Measurements from ENCODE around the gene MPHOSPH8.
A peak's percentile ranks its signal among the peaks of the same experiment; 100 is the strongest.

Gene MPHOSPH8

GRCh38 chr13:19664481-19665230 lies 31.2 kb downstream of the MPHOSPH8 start:
- Histone ChIP-seq H3K4me3 (ENCODE audit: low read depth, low read length) (no peak overlapping the region), H3K9me3 (ENCODE audit: severe bottlenecking) (no peaks in the 10 kb centered on the region), H3K36me3 (peaks cover 92% of the 10 kb centered on the region), H3K27me3 (ENCODE audit: insufficient read depth, low read depth, severe bottlenecking) (no peaks in the 10 kb centered on the region), H3K27ac (no peak overlapping the region)
- TF ChIP-seq CTCF (IDR thresholded peaks at IDR 0.05; ENCODE audit: low read depth, low read length) = no peak
- DNase-seq = no peak

GRCh38 chr13:19665427-19665859 lies 32.0 kb downstream of the MPHOSPH8 start:
- Histone ChIP-seq H3K4me3 (ENCODE audit: low read depth, low read length) (no peak overlapping the region), H3K27me3 (ENCODE audit: insufficient read depth, low read depth, severe bottlenecking) (no peaks in the 10 kb centered on the region), H3K9me3 (ENCODE audit: severe bottlenecking) (no peaks in the 10 kb centered on the region), H3K27ac (peak overlapping the region; percentile 29), H3K36me3 (peaks cover 95% of the 10 kb centered on the region)
- DNase-seq = peak; percentile 70
- 0 out of 2 replicates have a peak, but pooled peaks have one; percentile 4 for TF ChIP-seq CTCF (IDR thresholded peaks at IDR 0.05; ENCODE audit: low read depth, low read length)

GRCh38 chr13:19668778-19669177 lies 35.3 kb downstream of the MPHOSPH8 start:
- no peaks in the 10 kb centered on the region for H3K9me3 ChIP-seq (ENCODE audit: severe bottlenecking)
- no peak for TF ChIP-seq CTCF (IDR thresholded peaks at IDR 0.05; ENCODE audit: low read depth, low read length)
- H3K27ac ChIP-seq = no peak overlapping the region
- H3K27me3 ChIP-seq (ENCODE audit: insufficient read depth, low read depth, severe bottlenecking) = no peaks in the 10 kb centered on the region
- DNase-seq = no peak
- peaks cover 94% of the 10 kb centered on the region for H3K36me3 ChIP-seq
- no peak overlapping the region for H3K4me3 ChIP-seq (ENCODE audit: low read depth, low read length)

- Histone ChIP-seq H3K36me3 (peaks cover 94% of the 10 kb centered on the region), H3K27me3 (ENCODE audit: insufficient read depth, low read depth, severe bottlenecking) (no peaks in the 10 kb centered on the region), H3K9me3 (ENCODE audit: severe bottlenecking) (no peaks in the 10 kb centered on the region), H3K27ac (no peak overlapping the region), H3K4me3 (ENCODE audit: low read depth, low read length) (no peak overlapping the region)
- no peak for DNase-seq
- no peak for TF ChIP-seq CTCF (IDR thresholded peaks at IDR 0.05; ENCODE audit: low read depth, low read length)
These were observed 36.7 kb downstream of the MPHOSPH8 start for GRCh38 chr13:19670147-19670546.

GRCh38 chr13:19672990-19673389 lies 39.5 kb downstream of the MPHOSPH8 start:
- no peak for TF ChIP-seq CTCF (IDR thresholded peaks at IDR 0.05; ENCODE audit: low read depth, low read length)
- Histone ChIP-seq H3K4me3 (ENCODE audit: low read depth, low read length) (no peak overlapping the region), H3K9me3 (ENCODE audit: severe bottlenecking) (no peaks in the 10 kb centered on the region), H3K36me3 (peaks cover 89% of the 10 kb centered on the region), H3K27me3 (ENCODE audit: insufficient read depth, low read depth, severe bottlenecking) (no peaks in the 10 kb centered on the region), H3K27ac (no peak overlapping the region)
- no peak for DNase-seq
